Activated CD8-positive, alpha-beta memory T cell treated with anti-CD3 and anti-CD28 coated beads, Interleukin-2, amount 50 U/mL, for 24 hours (primary cell): ENCODE data around the gene SF3B6.

Source experiments
- DNase-seq: peaks from one replicate; pipeline ENCODE4 v3.0.0-alpha.2; 2020; ENCODE audit errors: extremely low read depth

SF3B6 gene

DNA sequence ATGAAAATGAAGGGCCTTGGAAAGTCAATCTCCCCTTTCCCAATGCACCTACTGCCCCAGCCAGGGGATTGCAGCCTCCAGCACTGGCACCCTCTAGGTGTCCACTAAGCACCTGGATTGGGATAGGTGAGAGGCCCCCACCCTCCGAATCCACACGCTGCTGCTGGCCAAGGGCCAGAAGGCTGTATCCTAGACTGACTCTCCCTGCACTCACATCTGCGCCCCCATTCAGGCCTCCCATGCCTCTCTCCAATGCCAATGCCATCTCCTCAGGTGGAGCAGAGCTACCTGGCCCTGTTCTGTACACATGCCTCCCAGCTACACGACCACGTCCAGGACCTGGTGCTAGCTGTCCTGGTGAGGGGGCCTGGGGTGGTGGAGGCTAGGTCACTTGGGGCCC lies 56.4 kb downstream of the SF3B6 start:
- no peak for DNase-seq

DNA sequence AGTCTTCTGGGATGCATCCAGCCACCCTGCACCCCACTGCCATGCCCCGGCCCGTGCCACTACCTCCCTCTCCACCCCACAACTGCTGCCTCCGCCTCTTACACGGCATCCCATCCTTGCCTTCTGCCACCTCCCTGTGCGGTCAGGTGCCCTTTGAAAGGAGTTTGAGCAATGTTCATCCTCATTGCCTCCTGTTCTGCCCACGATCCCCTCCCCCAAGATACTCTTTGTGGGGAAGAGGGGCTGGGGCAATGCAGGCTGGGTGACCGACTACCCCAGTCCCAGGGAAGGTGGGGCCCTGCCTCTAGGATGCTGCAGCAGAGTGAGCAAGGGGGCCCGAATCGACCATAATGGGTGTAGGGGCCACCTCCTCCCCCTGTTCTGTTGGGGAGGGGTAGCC lies 57.9 kb downstream of the SF3B6 start:
- DNase-seq: no peak

DNA sequence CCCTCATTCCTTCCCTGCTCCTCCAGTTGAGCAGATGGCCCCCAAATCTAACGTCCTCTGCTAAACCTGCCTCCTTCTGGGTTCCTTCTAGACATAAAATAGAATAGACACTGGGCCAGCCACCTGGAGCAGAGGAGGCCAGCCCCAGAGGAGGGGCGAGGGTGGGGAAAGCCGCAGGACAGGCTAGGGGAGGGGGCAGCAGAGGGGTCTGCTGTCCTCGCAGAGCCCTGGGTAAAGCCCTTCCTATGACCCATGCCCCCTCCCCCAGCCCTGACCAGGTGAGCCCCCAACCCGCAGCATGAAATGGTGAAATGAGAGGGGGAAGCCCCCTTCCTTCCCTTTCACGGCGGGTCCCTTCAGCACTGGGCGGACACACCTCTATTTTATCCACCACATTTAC lies 58.4 kb downstream of the SF3B6 start:
- DNase-seq: no peak
